HEK293 (cell line): ENCODE data around the gene MRLN.

Source experiments
- CTCF ChIA-PET: fragments of 350-600 bp; formaldehyde crosslinking; extraction: SDS; loops from one replicate; lab custom pipeline; 2021; ENCODE audit warnings: antibody characterized with exemption; lab: Yijun Ruan, JAX
- POLR2A ChIA-PET: fragments of 300-600 bp; formaldehyde crosslinking; extraction: SDS; loops from one replicate; lab custom pipeline; 2020; ENCODE audit warnings: antibody characterized with exemption, inconsistent platforms; lab: Yijun Ruan, JAX
- H3K27ac ChIP-seq: fragments of 200-500 bp; sonication (Bioruptor generic); 2 replicates; pipeline ENCODE4 v1.5.1; 2014; ENCODE audit warnings: low read depth, low read length, control low read depth, inconsistent platforms; ENCODE audit errors: extremely low read depth
- H3K36me3 ChIP-seq, 2 experiments: fragments of 200-500 bp in 1 of 2; sonication (Bioruptor generic) in 1 of 2; 1 replicate in 1 of 2; 2 replicates in 1 of 2; pipeline ENCODE4 v1.5.1; 2014 to 2017; ENCODE audit warnings: inconsistent platforms in 2 of 2, low read length in 2 of 2; ENCODE audit not compliant: control insufficient read depth in 2 of 2, insufficient read depth in 1 of 2
- H3K4me1 ChIP-seq: fragments of 200-500 bp; sonication (Bioruptor generic); 2 replicates; pipeline ENCODE4 v1.5.1; 2014; ENCODE audit warnings: mild to moderate bottlenecking, low read length, inconsistent platforms; ENCODE audit not compliant: control insufficient read depth, insufficient read depth
- H3K4me3 ChIP-seq: 2 replicates; pipeline ENCODE4 v1.5.1; 2011; ENCODE audit warnings: low read depth, mild to moderate bottlenecking, control low read depth, low read length, moderate library complexity
- H3K9me3 ChIP-seq: fragments of 200-500 bp; sonication (Bioruptor generic); 2 replicates; pipeline ENCODE4 v1.5.1; 2014; ENCODE audit warnings: low read depth, low read length, inconsistent platforms; ENCODE audit not compliant: control insufficient read depth, insufficient read depth
- BCL11A ChIP-seq: fragments of 450-650 bp; formaldehyde crosslinking; IDR thresholded peaks from 2 replicates; pipeline ENCODE4 v1.5.1; 2016; ENCODE audit warnings: low read depth, missing biosample characterization, missing genetic modification characterization
- GLIS2 ChIP-seq: fragments of 450-650 bp; formaldehyde crosslinking; IDR thresholded peaks from 2 replicates; pipeline ENCODE4 v1.5.1; 2016; ENCODE audit warnings: missing biosample characterization, missing genetic modification characterization
- RBAK ChIP-seq: fragments of 450-650 bp; formaldehyde crosslinking; IDR thresholded peaks from 2 replicates; pipeline ENCODE4 v1.5.1; 2016; ENCODE audit warnings: missing biosample characterization, missing genetic modification characterization
- ZBTB21 ChIP-seq: fragments of 450-650 bp; formaldehyde crosslinking; IDR thresholded peaks from 2 replicates; pipeline ENCODE4 v1.5.1; 2017; ENCODE audit warnings: missing biosample characterization, missing genetic modification characterization
- ZFP41 ChIP-seq: fragments of 450-650 bp; formaldehyde crosslinking; IDR thresholded peaks from 2 replicates; pipeline ENCODE4 v1.5.1; 2016; ENCODE audit warnings: missing biosample characterization, missing genetic modification characterization, borderline replicate concordance
- ZNF112 ChIP-seq: fragments of 450-650 bp; formaldehyde crosslinking; IDR thresholded peaks from 2 replicates; pipeline ENCODE4 v1.5.0; 2017; ENCODE audit warnings: missing biosample characterization, missing genetic modification characterization
- ZNF274 ChIP-seq, 2 experiments: fragments of 200-500 bp in 1 of 2; fragments of 450-650 bp in 1 of 2; sonication (Bioruptor generic) in 1 of 2; formaldehyde crosslinking in 1 of 2; IDR thresholded peaks; 2 replicates each; pipeline versions ENCODE4 v1.5.1 to v1.6.1; 2014 to 2016; ENCODE audit warnings: borderline replicate concordance in 1 of 2, inconsistent platforms in 1 of 2, low read length in 1 of 2, missing biosample characterization in 1 of 2, missing genetic modification characterization in 1 of 2
- ZNF280D ChIP-seq: fragments of 450-650 bp; formaldehyde crosslinking; IDR thresholded peaks from 2 replicates; pipeline ENCODE4 v1.5.1; 2016; ENCODE audit warnings: missing biosample characterization, missing genetic modification characterization
- ZNF394 ChIP-seq: fragments of 450-650 bp; formaldehyde crosslinking; IDR thresholded peaks from 2 replicates; pipeline ENCODE4 v1.5.1; 2016; ENCODE audit warnings: missing biosample characterization, missing genetic modification characterization, mild to moderate bottlenecking, moderate library complexity, borderline replicate concordance
- ZNF48 ChIP-seq: fragments of 450-650 bp; formaldehyde crosslinking; IDR thresholded peaks from 2 replicates; pipeline ENCODE4 v1.5.1; 2016; ENCODE audit warnings: missing biosample characterization, missing genetic modification characterization
- ZSCAN16 ChIP-seq: fragments of 450-650 bp; formaldehyde crosslinking; IDR thresholded peaks from 2 replicates; pipeline ENCODE4 v1.5.1; 2016; ENCODE audit warnings: missing biosample characterization, missing genetic modification characterization
- ZSCAN23 ChIP-seq: fragments of 450-650 bp; formaldehyde crosslinking; IDR thresholded peaks from 2 replicates; pipeline ENCODE4 v1.5.1; 2016; ENCODE audit warnings: missing biosample characterization, missing genetic modification characterization
- ZSCAN30 ChIP-seq: fragments of 450-650 bp; IDR thresholded peaks from 2 replicates; pipeline ENCODE4 v1.5.1; 2018; ENCODE audit warnings: missing biosample characterization, mild to moderate bottlenecking, missing genetic modification characterization, moderate library complexity
- TF ChIP-seq, protein P1 (sequence below): fragments of 450-650 bp; formaldehyde crosslinking; optimal IDR thresholded peaks from 2 replicates; pipeline ENCODE3; 2016; ENCODE audit warnings: missing biosample characterization, mild to moderate bottlenecking, missing genetic modification characterization
- TF ChIP-seq, protein P2 (sequence below): fragments of 450-650 bp; formaldehyde crosslinking; IDR thresholded peaks from 2 replicates; pipeline ENCODE4 v1.5.1; 2016; ENCODE audit warnings: missing biosample characterization, missing genetic modification characterization, low read depth
- TF ChIP-seq, protein P3 (sequence below): fragments of 450-650 bp; formaldehyde crosslinking; IDR thresholded peaks from 2 replicates; pipeline ENCODE4 v1.5.1; 2016; ENCODE audit warnings: missing biosample characterization, missing genetic modification characterization

MRLN gene

DNA sequence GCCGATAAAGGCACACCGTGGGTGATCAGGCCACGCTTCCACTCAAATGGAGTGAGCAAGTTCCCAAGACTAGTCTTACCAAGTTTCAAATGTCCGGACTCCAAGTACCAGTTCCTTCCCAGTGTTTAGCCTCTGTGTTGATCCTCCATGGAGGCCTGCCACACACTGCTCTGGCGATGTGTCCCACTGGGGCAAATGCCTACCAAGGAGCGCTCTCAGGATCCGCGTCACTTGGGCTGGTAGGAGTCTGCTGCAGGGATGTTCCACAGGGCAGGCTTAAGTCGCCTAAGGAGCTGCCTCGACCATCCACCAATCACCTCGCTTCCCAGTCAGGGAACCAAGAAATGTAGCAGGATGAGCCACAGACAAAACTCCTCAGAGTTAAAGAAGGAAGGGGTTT is 17.4 kb upstream of the MRLN start:
- no peaks in the 10 kb centered on the region for H3K9me3 ChIP-seq
- no peak for TF ChIP-seq RBAK (tag by site-specific recombination)
- TF ChIP-seq, all 188 proteins: peak for 0
- no peak overlapping the region for H3K4me3 ChIP-seq
- H3K4me1 ChIP-seq, result no peaks in the 10 kb centered on the region
- no peaks in the 10 kb centered on the region for H3K36me3 ChIP-seq
- H3K27ac ChIP-seq, result no peak overlapping the region
- POLR2A ChIA-PET, result no interaction called here
- CTCF ChIA-PET, result no interaction called here

GRCh38 chr10:59762505-59762904 is 9.2 kb upstream of the MRLN start:
- no peak for TF ChIP-seq ZNF48 (tag by site-specific recombination)
- TF ChIP-seq GLIS2, result no peak
- no peak for TF ChIP-seq ZSCAN23 (tag by site-specific recombination)
- TF ChIP-seq ZFP41, result no peak
- TF ChIP-seq ZNF274 (IDR thresholded peaks at IDR 0.05; ENCODE audit: low read length), result no peak
- no peak for TF ChIP-seq ZNF274 (tag by site-specific recombination; IDR thresholded peaks at IDR 0.05; ENCODE audit: borderline replicate concordance)
- TF ChIP-seq, protein P1, sequence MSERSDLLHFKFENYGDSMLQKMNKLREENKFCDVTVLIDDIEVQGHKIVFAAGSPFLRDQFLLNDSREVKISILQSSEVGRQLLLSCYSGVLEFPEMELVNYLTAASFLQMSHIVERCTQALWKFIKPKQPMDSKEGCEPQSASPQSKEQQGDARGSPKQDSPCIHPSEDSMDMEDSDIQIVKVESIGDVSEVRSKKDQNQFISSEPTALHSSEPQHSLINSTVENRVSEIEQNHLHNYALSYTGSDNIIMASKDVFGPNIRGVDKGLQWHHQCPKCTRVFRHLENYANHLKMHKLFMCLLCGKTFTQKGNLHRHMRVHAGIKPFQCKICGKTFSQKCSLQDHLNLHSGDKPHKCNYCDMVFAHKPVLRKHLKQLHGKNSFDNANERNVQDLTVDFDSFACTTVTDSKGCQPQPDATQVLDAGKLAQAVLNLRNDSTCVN (tag by site-specific recombination), result no peak
- no peak for TF ChIP-seq ZSCAN16 (tag by site-specific recombination)
- TF ChIP-seq ZNF394, result no peak
- no peak for TF ChIP-seq BCL11A (tag by site-specific recombination)
- CTCF ChIA-PET, result no interaction called here
- no peaks in the 10 kb centered on the region for H3K36me3 ChIP-seq

DNA sequence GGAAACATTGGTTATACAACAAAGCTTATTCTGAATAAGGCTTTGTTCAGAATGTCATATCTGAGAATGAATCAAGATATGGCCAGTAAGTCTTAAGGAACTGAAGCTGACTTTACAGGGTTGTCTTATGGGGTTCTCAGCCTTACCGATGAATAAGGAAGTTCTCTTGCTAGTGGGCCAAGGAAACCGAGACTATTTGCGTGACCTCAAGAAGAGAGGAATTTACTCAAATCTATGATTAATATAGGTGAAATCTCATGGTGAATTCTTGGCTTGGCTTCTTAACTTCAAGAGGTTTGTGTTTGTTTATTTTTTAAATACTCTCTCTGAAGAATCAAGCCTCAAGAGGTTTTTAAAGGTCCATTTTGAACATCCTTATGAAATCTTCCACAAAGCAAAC is 4.7 kb upstream of the MRLN start:
- H3K4me1 ChIP-seq, result no peaks in the 10 kb centered on the region
- CTCF ChIA-PET, result interaction anchor here (1.7 kb wide), 1 partner anchor 132 kb away, joined by 5 read pairs; no protein-coding TSS in a partner anchor

More at GRCh38 chr10:59762505-59762904, 9.2 kb upstream of the MRLN start:
- H3K9me3 ChIP-seq, result no peaks in the 10 kb centered on the region
- H3K27ac ChIP-seq, result no peak overlapping the region
- no peaks in the 10 kb centered on the region for H3K4me1 ChIP-seq
- POLR2A ChIA-PET, result no interaction called here
- H3K4me3 ChIP-seq, result no peak overlapping the region

More for the DNA sequence above, 4.7 kb upstream of the MRLN start:
- TF ChIP-seq, protein P2, sequence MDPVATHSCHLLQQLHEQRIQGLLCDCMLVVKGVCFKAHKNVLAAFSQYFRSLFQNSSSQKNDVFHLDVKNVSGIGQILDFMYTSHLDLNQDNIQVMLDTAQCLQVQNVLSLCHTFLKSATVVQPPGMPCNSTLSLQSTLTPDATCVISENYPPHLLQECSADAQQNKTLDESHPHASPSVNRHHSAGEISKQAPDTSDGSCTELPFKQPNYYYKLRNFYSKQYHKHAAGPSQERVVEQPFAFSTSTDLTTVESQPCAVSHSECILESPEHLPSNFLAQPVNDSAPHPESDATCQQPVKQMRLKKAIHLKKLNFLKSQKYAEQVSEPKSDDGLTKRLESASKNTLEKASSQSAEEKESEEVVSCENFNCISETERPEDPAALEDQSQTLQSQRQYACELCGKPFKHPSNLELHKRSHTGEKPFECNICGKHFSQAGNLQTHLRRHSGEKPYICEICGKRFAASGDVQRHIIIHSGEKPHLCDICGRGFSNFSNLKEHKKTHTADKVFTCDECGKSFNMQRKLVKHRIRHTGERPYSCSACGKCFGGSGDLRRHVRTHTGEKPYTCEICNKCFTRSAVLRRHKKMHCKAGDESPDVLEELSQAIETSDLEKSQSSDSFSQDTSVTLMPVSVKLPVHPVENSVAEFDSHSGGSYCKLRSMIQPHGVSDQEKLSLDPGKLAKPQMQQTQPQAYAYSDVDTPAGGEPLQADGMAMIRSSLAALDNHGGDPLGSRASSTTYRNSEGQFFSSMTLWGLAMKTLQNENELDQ (tag by site-specific recombination), result no peak
- TF ChIP-seq ZSCAN30 (tag by site-specific recombination), result no peak
- no peak for TF ChIP-seq ZNF112
- TF ChIP-seq ZBTB21 (tag by site-specific recombination), result no peak
- TF ChIP-seq, protein P3, sequence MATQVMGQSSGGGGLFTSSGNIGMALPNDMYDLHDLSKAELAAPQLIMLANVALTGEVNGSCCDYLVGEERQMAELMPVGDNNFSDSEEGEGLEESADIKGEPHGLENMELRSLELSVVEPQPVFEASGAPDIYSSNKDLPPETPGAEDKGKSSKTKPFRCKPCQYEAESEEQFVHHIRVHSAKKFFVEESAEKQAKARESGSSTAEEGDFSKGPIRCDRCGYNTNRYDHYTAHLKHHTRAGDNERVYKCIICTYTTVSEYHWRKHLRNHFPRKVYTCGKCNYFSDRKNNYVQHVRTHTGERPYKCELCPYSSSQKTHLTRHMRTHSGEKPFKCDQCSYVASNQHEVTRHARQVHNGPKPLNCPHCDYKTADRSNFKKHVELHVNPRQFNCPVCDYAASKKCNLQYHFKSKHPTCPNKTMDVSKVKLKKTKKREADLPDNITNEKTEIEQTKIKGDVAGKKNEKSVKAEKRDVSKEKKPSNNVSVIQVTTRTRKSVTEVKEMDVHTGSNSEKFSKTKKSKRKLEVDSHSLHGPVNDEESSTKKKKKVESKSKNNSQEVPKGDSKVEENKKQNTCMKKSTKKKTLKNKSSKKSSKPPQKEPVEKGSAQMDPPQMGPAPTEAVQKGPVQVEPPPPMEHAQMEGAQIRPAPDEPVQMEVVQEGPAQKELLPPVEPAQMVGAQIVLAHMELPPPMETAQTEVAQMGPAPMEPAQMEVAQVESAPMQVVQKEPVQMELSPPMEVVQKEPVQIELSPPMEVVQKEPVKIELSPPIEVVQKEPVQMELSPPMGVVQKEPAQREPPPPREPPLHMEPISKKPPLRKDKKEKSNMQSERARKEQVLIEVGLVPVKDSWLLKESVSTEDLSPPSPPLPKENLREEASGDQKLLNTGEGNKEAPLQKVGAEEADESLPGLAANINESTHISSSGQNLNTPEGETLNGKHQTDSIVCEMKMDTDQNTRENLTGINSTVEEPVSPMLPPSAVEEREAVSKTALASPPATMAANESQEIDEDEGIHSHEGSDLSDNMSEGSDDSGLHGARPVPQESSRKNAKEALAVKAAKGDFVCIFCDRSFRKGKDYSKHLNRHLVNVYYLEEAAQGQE, result no peak
- no peak for TF ChIP-seq ZNF280D
- H3K36me3 ChIP-seq, result no peaks in the 10 kb centered on the region
- H3K27ac ChIP-seq, result no peak overlapping the region
- no peaks in the 10 kb centered on the region for H3K9me3 ChIP-seq
- no peak overlapping the region for H3K4me3 ChIP-seq
- POLR2A ChIA-PET, result no interaction called here
